WTC11 (cell line): Measurements from ENCODE around the gene OXER1. TPM values are rescaled to one million over a fixed set of nuclear protein-coding genes. Genes with fewer than 3 reads are reported as not detected.

Source experiments
- ATAC-seq: fragments of 200-7000 bp; cut with Tn5 transposase; 2 replicates; pipeline ENCODE4 v1.10.0; 2021; ENCODE audit warnings: mild to moderate bottlenecking, moderate library complexity
- CTCF ChIA-PET: fragments of 300-600 bp; sonication (Branson Sonifier 250); formaldehyde crosslinking; loops from one replicate; lab custom pipeline; 2021; ENCODE audit warnings: antibody characterized with exemption; lab: Charles Lee
- POLR2A ChIA-PET: fragments of 350-600 bp; sonication (Branson Sonifier 250); formaldehyde crosslinking; loops from one replicate; lab custom pipeline; 2021; ENCODE audit warnings: antibody characterized with exemption; lab: Charles Lee
- DNase-seq: peaks from one replicate; pipeline ENCODE4 v3.0.0; 2021; ENCODE audit warnings: low spot score
- H3K27ac Mint-ChIP-seq: 2 replicates; pipeline ENCODE4 v1.8.0; 2021; ENCODE audit warnings: mixed read lengths
- H3K27me3 Mint-ChIP-seq: 2 replicates; pipeline ENCODE4 v1.8.0; 2021; ENCODE audit warnings: low read depth, mild to moderate bottlenecking, moderate library complexity, mixed read lengths
- H3K36me3 Mint-ChIP-seq: 2 replicates; pipeline ENCODE4 v1.8.0; 2021; ENCODE audit warnings: mixed read lengths
- H3K4me1 Mint-ChIP-seq: 2 replicates; pipeline ENCODE4 v1.8.0; 2022; ENCODE audit warnings: mixed read lengths
- H3K4me3 Mint-ChIP-seq: 2 replicates; pipeline ENCODE4 v1.8.0; 2021; ENCODE audit warnings: mild to moderate bottlenecking, moderate library complexity, mixed read lengths
- H3K9me3 Mint-ChIP-seq: 2 replicates; pipeline ENCODE4 v1.8.0; 2021; ENCODE audit warnings: mixed read lengths
- ATF1 ChIP-seq: sonication (generic); formaldehyde crosslinking; IDR thresholded peaks from 2 replicates; pipeline ENCODE4 v1.8.1; 2023; ENCODE audit warnings: mild to moderate bottlenecking, moderate library complexity, missing genetic modification reagents
- CREM ChIP-seq: sonication (generic); formaldehyde crosslinking; IDR thresholded peaks from 2 replicates; pipeline ENCODE4 v1.8.1; 2022; ENCODE audit warnings: mild to moderate bottlenecking, missing genetic modification reagents, moderate library complexity
- EMX1 ChIP-seq: fragments of 250-450 bp; sonication (Bioruptor Pico); IDR thresholded peaks from 2 replicates; pipeline ENCODE4 v1.8.0; 2021; ENCODE audit warnings: mild to moderate bottlenecking
- ESRRA ChIP-seq: sonication (generic); formaldehyde crosslinking; IDR thresholded peaks from 2 replicates; pipeline ENCODE4 v1.8.1; 2022; ENCODE audit warnings: mild to moderate bottlenecking, missing genetic modification reagents, borderline replicate concordance
- GTF2I ChIP-seq: fragments of 250-450 bp; sonication (Bioruptor Pico); conservative IDR thresholded peaks from 2 replicates; pipeline ENCODE4 v1.4.0; 2021; ENCODE audit warnings: mild to moderate bottlenecking
- HMGA2 ChIP-seq: fragments of 250-450 bp; sonication (Bioruptor Pico); IDR thresholded peaks from 2 replicates; pipeline ENCODE4 v1.4.0; 2021; ENCODE audit warnings: mild to moderate bottlenecking, moderate library complexity
- JAZF1 ChIP-seq: fragments of 250-450 bp; sonication (Bioruptor Pico); IDR thresholded peaks from 2 replicates; pipeline ENCODE4 v1.9.0; 2021; ENCODE audit warnings: moderate library complexity, mild to moderate bottlenecking, inconsistent platforms
- KAT7 ChIP-seq: sonication (generic); formaldehyde crosslinking; IDR thresholded peaks from 2 replicates; pipeline ENCODE4 v1.8.1; 2023; ENCODE audit warnings: missing genetic modification reagents, mild to moderate bottlenecking, borderline replicate concordance
- MXD4 ChIP-seq: fragments of 250-450 bp; sonication (Bioruptor Pico); IDR thresholded peaks from 2 replicates; pipeline ENCODE4 v1.8.0; 2021; ENCODE audit warnings: mild to moderate bottlenecking, moderate library complexity, borderline replicate concordance
- MYBL2 ChIP-seq: sonication (generic); formaldehyde crosslinking; IDR thresholded peaks from 2 replicates; pipeline ENCODE4 v1.8.1; 2023; ENCODE audit warnings: mild to moderate bottlenecking, moderate library complexity, missing genetic modification reagents
- OVOL2 ChIP-seq: fragments of 250-450 bp; sonication (Bioruptor Pico); IDR thresholded peaks from 2 replicates; pipeline ENCODE4 v1.9.0; 2021; ENCODE audit warnings: mild to moderate bottlenecking, borderline replicate concordance
- RORB ChIP-seq: fragments of 250-450 bp; sonication (Bioruptor Pico); IDR thresholded peaks from 2 replicates; pipeline ENCODE4 v1.9.0; 2021; ENCODE audit warnings: mild to moderate bottlenecking
- SP1 ChIP-seq: sonication (generic); formaldehyde crosslinking; conservative IDR thresholded peaks from 2 replicates; pipeline ENCODE4 v1.8.1; 2022; ENCODE audit warnings: missing genetic modification reagents
- TP53 ChIP-seq: sonication (generic); formaldehyde crosslinking; IDR thresholded peaks from 2 replicates; pipeline ENCODE4 v1.8.1; 2023; ENCODE audit warnings: mild to moderate bottlenecking, missing genetic modification reagents
- ZNF396 ChIP-seq: fragments of 250-450 bp; sonication (Bioruptor Pico); IDR thresholded peaks from 2 replicates; pipeline ENCODE4 v1.8.0; 2021; ENCODE audit warnings: mild to moderate bottlenecking, moderate library complexity, borderline replicate concordance
- ZNF416 ChIP-seq: fragments of 250-450 bp; sonication (Bioruptor Pico); IDR thresholded peaks from 2 replicates; pipeline ENCODE4 v1.9.0; 2021; ENCODE audit warnings: mild to moderate bottlenecking, inconsistent platforms
- ZNF671 ChIP-seq: fragments of 250-450 bp; sonication (Bioruptor Pico); IDR thresholded peaks from 2 replicates; pipeline ENCODE4 v1.8.0; 2021; ENCODE audit warnings: mild to moderate bottlenecking
- total RNA-seq: library from RNA; stranded (reverse); gene quantifications from 3 replicates; pipeline ENCODE4 v1.2.3, GENCODE V29; 2021
- TF ChIP-seq, protein P1 (sequence below): fragments of 250-450 bp; sonication (Bioruptor Pico); IDR thresholded peaks from 2 replicates; pipeline ENCODE4 v1.9.0; 2021; ENCODE audit warnings: mild to moderate bottlenecking
- TF ChIP-seq, protein P2 (sequence below): sonication (generic); formaldehyde crosslinking; IDR thresholded peaks from 2 replicates; pipeline ENCODE4 v1.8.1; 2023; ENCODE audit warnings: mild to moderate bottlenecking, missing genetic modification reagents, moderate library complexity
- TF ChIP-seq, protein P3 (sequence below): sonication (generic); formaldehyde crosslinking; IDR thresholded peaks from 2 replicates; pipeline ENCODE4 v1.8.0; 2022; ENCODE audit warnings: missing genetic modification reagents
- TF ChIP-seq, protein P4 (sequence below): sonication (generic); formaldehyde crosslinking; conservative IDR thresholded peaks from 2 replicates; pipeline ENCODE4 v1.8.1; 2022; ENCODE audit warnings: mild to moderate bottlenecking, missing genetic modification reagents
- TF ChIP-seq, protein P5 (sequence below): sonication (generic); formaldehyde crosslinking; IDR thresholded peaks from 2 replicates; pipeline ENCODE4 v1.8.0; 2022; ENCODE audit warnings: mild to moderate bottlenecking, missing genetic modification reagents

OXER1 gene
- total RNA-seq, 1 experiment from 2014 or later, result 2.6 TPM

- no peak for DNase-seq
- Mint-ChIP-seq H3K27me3 (peaks cover 12% of the 10 kb centered on the region), H3K36me3 (0 out of 2 replicates have a peak, but pooled peaks cover 3% of the 10 kb centered on the region), H3K4me3 (no peak overlapping the region), H3K9me3 (peaks cover 7% of the 10 kb centered on the region), H3K4me1 (peaks cover 38% of the 10 kb centered on the region), H3K27ac (no peak overlapping the region)
- POLR2A ChIA-PET, result no interaction called here
- TF ChIP-seq MYBL2 (CRISPR knock-in tag) (no peak), MXD4 (CRISPR knock-in tag) (no peak)
- CTCF ChIA-PET, result interaction anchor here (1.8 to 5.8 kb wide), 2 partner anchors 15 to 133 kb away, joined by 7 to 70 read pairs; no protein-coding TSS in a partner anchor
- no peak for ATAC-seq
Observed at GRCh38 chr2:42796427-42797248, 32.7 kb upstream of the OXER1 start.

GRCh38 chr2:42795841-42796301 is 31.9 kb upstream of the OXER1 start:
- ATAC-seq (no peak), DNase-seq (no peak)
- no peak overlapping the region for H3K4me3 Mint-ChIP-seq
- H3K9me3 Mint-ChIP-seq, result peaks cover 7% of the 10 kb centered on the region
- ChIA-PET POLR2A (interaction anchor here (0.6 kb wide), 1 partner anchor 349 kb away, joined by 3 read pairs; no protein-coding TSS in a partner anchor), CTCF (interaction anchor here (1.8 to 5.8 kb wide), 2 partner anchors 16 to 133 kb away, joined by 7 to 70 read pairs; no protein-coding TSS in a partner anchor)
- no peak for TF ChIP-seq GTF2I
- TF ChIP-seq ZNF396 (CRISPR knock-in tag), result no peak
- TF ChIP-seq EMX1 (CRISPR knock-in tag), result no peak
- TF ChIP-seq, protein P1, sequence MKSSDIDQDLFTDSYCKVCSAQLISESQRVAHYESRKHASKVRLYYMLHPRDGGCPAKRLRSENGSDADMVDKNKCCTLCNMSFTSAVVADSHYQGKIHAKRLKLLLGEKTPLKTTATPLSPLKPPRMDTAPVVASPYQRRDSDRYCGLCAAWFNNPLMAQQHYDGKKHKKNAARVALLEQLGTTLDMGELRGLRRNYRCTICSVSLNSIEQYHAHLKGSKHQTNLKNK, result no peak
- TF ChIP-seq ESRRA, result no peak
- TF ChIP-seq, protein P2, sequence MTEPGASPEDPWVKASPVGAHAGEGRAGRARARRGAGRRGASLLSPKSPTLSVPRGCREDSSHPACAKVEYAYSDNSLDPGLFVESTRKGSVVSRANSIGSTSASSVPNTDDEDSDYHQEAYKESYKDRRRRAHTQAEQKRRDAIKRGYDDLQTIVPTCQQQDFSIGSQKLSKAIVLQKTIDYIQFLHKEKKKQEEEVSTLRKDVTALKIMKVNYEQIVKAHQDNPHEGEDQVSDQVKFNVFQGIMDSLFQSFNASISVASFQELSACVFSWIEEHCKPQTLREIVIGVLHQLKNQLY, result no peak
- TF ChIP-seq CREM (CRISPR knock-in tag), result no peak
- no peak for TF ChIP-seq JAZF1 (CRISPR knock-in tag)
- TF ChIP-seq, protein P3, sequence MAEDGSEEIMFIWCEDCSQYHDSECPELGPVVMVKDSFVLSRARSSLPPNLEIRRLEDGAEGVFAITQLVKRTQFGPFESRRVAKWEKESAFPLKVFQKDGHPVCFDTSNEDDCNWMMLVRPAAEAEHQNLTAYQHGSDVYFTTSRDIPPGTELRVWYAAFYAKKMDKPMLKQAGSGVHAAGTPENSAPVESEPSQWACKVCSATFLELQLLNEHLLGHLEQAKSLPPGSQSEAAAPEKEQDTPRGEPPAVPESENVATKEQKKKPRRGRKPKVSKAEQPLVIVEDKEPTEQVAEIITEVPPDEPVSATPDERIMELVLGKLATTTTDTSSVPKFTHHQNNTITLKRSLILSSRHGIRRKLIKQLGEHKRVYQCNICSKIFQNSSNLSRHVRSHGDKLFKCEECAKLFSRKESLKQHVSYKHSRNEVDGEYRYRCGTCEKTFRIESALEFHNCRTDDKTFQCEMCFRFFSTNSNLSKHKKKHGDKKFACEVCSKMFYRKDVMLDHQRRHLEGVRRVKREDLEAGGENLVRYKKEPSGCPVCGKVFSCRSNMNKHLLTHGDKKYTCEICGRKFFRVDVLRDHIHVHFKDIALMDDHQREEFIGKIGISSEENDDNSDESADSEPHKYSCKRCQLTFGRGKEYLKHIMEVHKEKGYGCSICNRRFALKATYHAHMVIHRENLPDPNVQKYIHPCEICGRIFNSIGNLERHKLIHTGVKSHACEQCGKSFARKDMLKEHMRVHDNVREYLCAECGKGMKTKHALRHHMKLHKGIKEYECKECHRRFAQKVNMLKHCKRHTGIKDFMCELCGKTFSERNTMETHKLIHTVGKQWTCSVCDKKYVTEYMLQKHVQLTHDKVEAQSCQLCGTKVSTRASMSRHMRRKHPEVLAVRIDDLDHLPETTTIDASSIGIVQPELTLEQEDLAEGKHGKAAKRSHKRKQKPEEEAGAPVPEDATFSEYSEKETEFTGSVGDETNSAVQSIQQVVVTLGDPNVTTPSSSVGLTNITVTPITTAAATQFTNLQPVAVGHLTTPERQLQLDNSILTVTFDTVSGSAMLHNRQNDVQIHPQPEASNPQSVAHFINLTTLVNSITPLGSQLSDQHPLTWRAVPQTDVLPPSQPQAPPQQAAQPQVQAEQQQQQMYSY (CRISPR knock-in tag), result no peak
- TF ChIP-seq ZNF671 (CRISPR knock-in tag), result no peak
- no peak for TF ChIP-seq SP1 (CRISPR knock-in tag)
- no peak for TF ChIP-seq RORB (CRISPR knock-in tag)
- TF ChIP-seq, protein P4, sequence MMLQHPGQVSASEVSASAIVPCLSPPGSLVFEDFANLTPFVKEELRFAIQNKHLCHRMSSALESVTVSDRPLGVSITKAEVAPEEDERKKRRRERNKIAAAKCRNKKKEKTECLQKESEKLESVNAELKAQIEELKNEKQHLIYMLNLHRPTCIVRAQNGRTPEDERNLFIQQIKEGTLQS, result no peak
- no peak for TF ChIP-seq ATF1
- no peak for TF ChIP-seq TP53
- no peak for TF ChIP-seq OVOL2 (CRISPR knock-in tag)
- no peak for TF ChIP-seq ZNF416
- no peak for TF ChIP-seq HMGA2 (CRISPR knock-in tag)
- TF ChIP-seq, protein P5, sequence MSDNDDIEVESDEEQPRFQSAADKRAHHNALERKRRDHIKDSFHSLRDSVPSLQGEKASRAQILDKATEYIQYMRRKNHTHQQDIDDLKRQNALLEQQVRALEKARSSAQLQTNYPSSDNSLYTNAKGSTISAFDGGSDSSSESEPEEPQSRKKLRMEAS (CRISPR knock-in tag), result no peak
- TF ChIP-seq KAT7 (CRISPR knock-in tag), result no peak
- H3K27ac Mint-ChIP-seq, result no peak overlapping the region
- H3K27me3 Mint-ChIP-seq, result peaks cover 20% of the 10 kb centered on the region
- peaks cover 39% of the 10 kb centered on the region for H3K4me1 Mint-ChIP-seq
- 0 out of 2 replicates have a peak, but pooled peaks cover 3% of the 10 kb centered on the region for H3K36me3 Mint-ChIP-seq
